Measurements from ENCODE around the gene LNX1.

- TF ChIP-seq, protein P1, sequence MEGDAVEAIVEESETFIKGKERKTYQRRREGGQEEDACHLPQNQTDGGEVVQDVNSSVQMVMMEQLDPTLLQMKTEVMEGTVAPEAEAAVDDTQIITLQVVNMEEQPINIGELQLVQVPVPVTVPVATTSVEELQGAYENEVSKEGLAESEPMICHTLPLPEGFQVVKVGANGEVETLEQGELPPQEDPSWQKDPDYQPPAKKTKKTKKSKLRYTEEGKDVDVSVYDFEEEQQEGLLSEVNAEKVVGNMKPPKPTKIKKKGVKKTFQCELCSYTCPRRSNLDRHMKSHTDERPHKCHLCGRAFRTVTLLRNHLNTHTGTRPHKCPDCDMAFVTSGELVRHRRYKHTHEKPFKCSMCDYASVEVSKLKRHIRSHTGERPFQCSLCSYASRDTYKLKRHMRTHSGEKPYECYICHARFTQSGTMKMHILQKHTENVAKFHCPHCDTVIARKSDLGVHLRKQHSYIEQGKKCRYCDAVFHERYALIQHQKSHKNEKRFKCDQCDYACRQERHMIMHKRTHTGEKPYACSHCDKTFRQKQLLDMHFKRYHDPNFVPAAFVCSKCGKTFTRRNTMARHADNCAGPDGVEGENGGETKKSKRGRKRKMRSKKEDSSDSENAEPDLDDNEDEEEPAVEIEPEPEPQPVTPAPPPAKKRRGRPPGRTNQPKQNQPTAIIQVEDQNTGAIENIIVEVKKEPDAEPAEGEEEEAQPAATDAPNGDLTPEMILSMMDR (IDR thresholded peaks at IDR 0.05; ENCODE audit: insufficient read depth, low read length), result no peak
- TF ChIP-seq POLR2AphosphoS5 (IDR thresholded peaks at IDR 0.05; ENCODE audit: low read depth) (no peak), GABPA (IDR thresholded peaks at IDR 0.05; ENCODE audit: low read depth) (no peak), SPI1 (IDR thresholded peaks at IDR 0.05; ENCODE audit: borderline replicate concordance, low read depth) (no peak)
- TF ChIP-seq, protein P2, sequence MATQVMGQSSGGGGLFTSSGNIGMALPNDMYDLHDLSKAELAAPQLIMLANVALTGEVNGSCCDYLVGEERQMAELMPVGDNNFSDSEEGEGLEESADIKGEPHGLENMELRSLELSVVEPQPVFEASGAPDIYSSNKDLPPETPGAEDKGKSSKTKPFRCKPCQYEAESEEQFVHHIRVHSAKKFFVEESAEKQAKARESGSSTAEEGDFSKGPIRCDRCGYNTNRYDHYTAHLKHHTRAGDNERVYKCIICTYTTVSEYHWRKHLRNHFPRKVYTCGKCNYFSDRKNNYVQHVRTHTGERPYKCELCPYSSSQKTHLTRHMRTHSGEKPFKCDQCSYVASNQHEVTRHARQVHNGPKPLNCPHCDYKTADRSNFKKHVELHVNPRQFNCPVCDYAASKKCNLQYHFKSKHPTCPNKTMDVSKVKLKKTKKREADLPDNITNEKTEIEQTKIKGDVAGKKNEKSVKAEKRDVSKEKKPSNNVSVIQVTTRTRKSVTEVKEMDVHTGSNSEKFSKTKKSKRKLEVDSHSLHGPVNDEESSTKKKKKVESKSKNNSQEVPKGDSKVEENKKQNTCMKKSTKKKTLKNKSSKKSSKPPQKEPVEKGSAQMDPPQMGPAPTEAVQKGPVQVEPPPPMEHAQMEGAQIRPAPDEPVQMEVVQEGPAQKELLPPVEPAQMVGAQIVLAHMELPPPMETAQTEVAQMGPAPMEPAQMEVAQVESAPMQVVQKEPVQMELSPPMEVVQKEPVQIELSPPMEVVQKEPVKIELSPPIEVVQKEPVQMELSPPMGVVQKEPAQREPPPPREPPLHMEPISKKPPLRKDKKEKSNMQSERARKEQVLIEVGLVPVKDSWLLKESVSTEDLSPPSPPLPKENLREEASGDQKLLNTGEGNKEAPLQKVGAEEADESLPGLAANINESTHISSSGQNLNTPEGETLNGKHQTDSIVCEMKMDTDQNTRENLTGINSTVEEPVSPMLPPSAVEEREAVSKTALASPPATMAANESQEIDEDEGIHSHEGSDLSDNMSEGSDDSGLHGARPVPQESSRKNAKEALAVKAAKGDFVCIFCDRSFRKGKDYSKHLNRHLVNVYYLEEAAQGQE (IDR thresholded peaks at IDR 0.05; ENCODE audit: insufficient replicate concordance, low read depth), result no peak
Measured at GRCh38 chr4:53478671-53479456, 112.4 kb downstream of the LNX1 start.

Data from HL-60 (cell line).